ENCODE measurements around the gene ZNF320.

GRCh38 chr19:52901842-52902241, 4.4 kb upstream of the ZNF320 start:
- TF ChIP-seq CTCF (IDR thresholded peaks at IDR 0.05; ENCODE audit: low read length) (no peak), EZH2 (IDR thresholded peaks at IDR 0.05; ENCODE audit: borderline replicate concordance, low read length) (no peak)
